GM12875 (cell line): ENCODE data around the gene SCARB1.
A peak's percentile ranks its signal among the peaks of the same experiment; 100 is the strongest.
"Not testable (repeated sequence)": the region's sequence is repeated elsewhere in the genome, so short reads cannot be mapped to it uniquely, and the experiment has no call there.

Source experiments
- H3K4me3 ChIP-seq: one replicate; pipeline ENCODE4 v1.5.1; 2011; ENCODE audit warnings: low read depth, low read length, control low read depth
- CTCF ChIP-seq: IDR thresholded peaks from 2 replicates; pipeline ENCODE4 v1.5.1; 2011; ENCODE audit warnings: low read depth, mild to moderate bottlenecking, control low read depth, inconsistent platforms, low read length, moderate library complexity, borderline replicate concordance; ENCODE audit not compliant: insufficient read depth

Gene SCARB1

GRCh38 chr12:124863416-124864325 lies at the start of gene SCARB1:
Gene SCARB1 (minus strand): TSS chr12:124863864. CDS start chr12:124863720, 144 bp downstream.
- no peak for TF ChIP-seq CTCF
- H3K4me3 ChIP-seq, result peak within 1 kb of the TSS; percentile 96

- H3K4me3 ChIP-seq, result not testable (repeated sequence)
Observed at GRCh38 chr12:124912529-124913287, 49.0 kb upstream of the SCARB1 start.

GRCh38 chr12:124911521-124911920 lies 47.9 kb upstream of the SCARB1 start:
- H3K4me3 ChIP-seq, result not testable (repeated sequence)

- H3K4me3 ChIP-seq, result no peak overlapping the region
Observed at GRCh38 chr12:124910561-124911478, 47.2 kb upstream of the SCARB1 start.

GRCh38 chr12:124909831-124910560 lies 46.3 kb upstream of the SCARB1 start:
- H3K4me3 ChIP-seq, result no peak overlapping the region
- no peak for TF ChIP-seq CTCF

More at GRCh38 chr12:124910561-124911478, 47.2 kb upstream of the SCARB1 start:
- TF ChIP-seq CTCF, result no peak

- peak; percentile 89 for TF ChIP-seq CTCF
- no peak overlapping the region for H3K4me3 ChIP-seq
Observed at GRCh38 chr12:124906606-124907261, 43.1 kb upstream of the SCARB1 start.
